GM13977 (cell line): ENCODE results near the gene HNRNPH3.

Source experiments
- DNase-seq: peaks from one replicate; pipeline ENCODE4 v3.0.0; 2012; ENCODE audit warnings: low spot score
- CTCF ChIP-seq: IDR thresholded peaks from 2 replicates; pipeline ENCODE4 v1.5.1; 2012; ENCODE audit warnings: mild to moderate bottlenecking, control low read depth; ENCODE audit not compliant: insufficient read depth; ENCODE audit errors: extremely low read depth, missing control alignments
- in situ Hi-C: fragments of 300-500 bp; cut with MboI; formaldehyde crosslinking; loops from one replicate; pipeline ENCODE4 v1.12.0; 2022; ENCODE audit warnings: low sequenced_read_pairs, low pct_unique_long_range_greater_than_20kb, mixed read lengths, inconsistent platforms; ENCODE audit not compliant: unreplicated experiment

The HNRNPH3 gene

GRCh38 chr10:68336754-68337351 is 5.0 kb downstream of the HNRNPH3 start:
- in situ Hi-C loops = no loop called here
- TF ChIP-seq CTCF = no peak
- DNase-seq = no peak

- no peak for DNase-seq
- in situ Hi-C loops = no loop called here
- no peak for TF ChIP-seq CTCF
These were observed 8.7 kb downstream of the HNRNPH3 start for GRCh38 chr10:68340358-68341080.

DNA sequence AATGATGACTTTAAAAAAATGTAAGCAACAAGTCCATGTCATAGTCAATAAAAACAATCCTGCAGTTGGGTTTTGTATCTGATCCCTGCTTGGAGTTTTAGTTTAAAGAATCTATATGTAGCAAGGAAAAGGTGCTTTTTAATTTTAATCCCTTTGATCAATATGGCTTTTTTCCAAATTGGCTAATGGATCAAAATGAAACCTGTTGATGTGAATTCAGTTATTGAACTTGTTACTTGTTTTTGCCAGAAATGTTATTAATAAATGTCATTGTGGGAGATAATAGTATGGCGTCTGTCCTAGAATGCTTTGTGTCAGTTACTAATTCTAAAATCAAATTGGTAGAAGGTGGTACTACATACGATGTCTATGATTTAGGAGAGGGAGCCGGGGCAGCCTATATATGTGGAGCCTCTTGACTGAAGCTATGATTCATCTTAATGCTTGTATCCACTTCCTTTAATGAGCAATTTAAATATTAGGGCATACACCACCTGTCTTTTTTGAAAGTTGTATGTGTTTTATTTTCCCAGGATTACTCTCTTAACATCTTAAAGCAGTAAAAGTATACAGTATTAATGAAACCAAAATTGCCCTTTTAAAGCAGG is 11.1 kb downstream of the HNRNPH3 start:
- in situ Hi-C loops = no loop called here
- no peak for TF ChIP-seq CTCF
- no peak for DNase-seq

DNA sequence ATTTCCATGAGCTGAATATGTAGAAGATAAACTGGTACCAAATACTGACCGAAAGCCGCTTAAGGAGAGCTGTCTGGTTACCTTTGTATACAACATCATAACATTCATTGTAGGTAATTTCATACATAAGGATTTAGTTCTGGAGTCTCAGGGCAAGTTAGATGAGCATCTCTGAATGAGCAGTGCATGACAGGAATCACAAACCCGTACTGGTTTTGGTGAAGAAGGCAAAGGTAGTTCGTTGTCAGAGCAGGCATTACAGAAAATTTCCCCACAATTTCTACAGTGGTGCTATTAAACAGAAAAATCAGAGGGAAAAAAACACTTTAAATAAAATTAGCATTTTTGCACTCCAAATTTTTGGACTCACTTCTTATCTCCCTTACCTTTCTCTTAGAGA is 13.8 kb downstream of the HNRNPH3 start:
- in situ Hi-C loops = no loop called here
- no peak for TF ChIP-seq CTCF
- no peak for DNase-seq

DNA sequence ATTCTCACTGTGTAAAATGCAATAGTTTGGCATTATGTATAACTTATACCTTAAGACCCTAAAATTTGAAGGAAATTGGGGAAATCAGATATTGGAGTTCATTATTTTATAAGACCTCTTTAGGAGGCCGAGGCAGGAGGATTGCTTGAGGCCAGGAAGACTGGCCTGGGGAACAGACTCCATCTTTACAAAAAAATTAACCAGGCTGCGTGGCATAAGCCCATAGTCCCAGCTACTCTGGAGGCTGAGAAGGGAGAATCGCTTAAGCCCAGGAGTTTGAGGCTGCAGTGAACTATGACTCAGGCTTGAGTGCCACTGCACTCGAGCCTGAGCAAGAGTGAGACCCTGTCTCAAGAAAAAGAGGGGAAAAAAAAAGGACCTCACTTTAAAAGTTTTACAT is 14.9 kb downstream of the HNRNPH3 start:
- in situ Hi-C loops = no loop called here
- TF ChIP-seq CTCF = no peak
- DNase-seq = no peak

- in situ Hi-C loops = no loop called here
- TF ChIP-seq CTCF = peak; percentile 66
These were observed 16.4 kb downstream of the HNRNPH3 start for GRCh38 chr10:68348265-68348741.

More at GRCh38 chr10:68348265-68348741, 16.4 kb downstream of the HNRNPH3 start:
- peak; percentile 41 for DNase-seq
